Caki2 (cell line): ENCODE results near the gene NHLRC1. TPM values are rescaled to one million over a fixed set of nuclear protein-coding genes. Genes with fewer than 3 reads are reported as not detected.

Experiments used
- DNase-seq: peaks from one replicate; pipeline ENCODE4 v3.0.0-alpha.2; 2015; ENCODE audit warnings: low read depth
- in situ Hi-C: cut with HindIII; loops from 2 replicates; pipeline ENCODE4 v1.10.0; 2016; ENCODE audit warnings: low sequenced_read_pairs, low pct_unique_long_range_greater_than_20kb, mixed read lengths
- total RNA-seq: library from RNA; depleted of rRNA; stranded (reverse); fragments of >200 nt; shearing (Covaris generic); gene quantifications from 2 replicates; pipeline ENCODE4 v1.2.3, GENCODE V29; 2014; ENCODE audit warnings: low replicate concordance; rRNA removed

NHLRC1 gene
- total RNA-seq, 1 experiment from 2014 or later, result 2.5 TPM

DNA sequence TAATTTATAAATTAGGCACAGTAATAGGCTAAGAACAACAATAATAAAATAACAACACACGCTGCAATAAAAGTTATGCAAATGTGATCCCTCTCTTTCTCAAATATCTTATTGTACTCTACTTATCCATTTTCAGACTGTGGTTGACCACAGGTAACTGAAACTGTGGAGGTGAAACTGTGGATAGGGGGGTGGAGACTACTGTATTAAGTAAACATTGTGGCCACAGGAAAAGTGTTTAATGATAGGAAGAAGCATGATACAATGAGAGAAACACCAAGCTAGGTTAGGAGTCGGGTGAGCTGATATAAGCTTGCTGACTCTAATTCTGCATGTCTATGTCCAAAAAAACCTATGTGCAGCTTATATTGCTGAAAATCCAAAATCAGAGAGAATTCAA is 23.0 kb downstream of the NHLRC1 start:
- in situ Hi-C loops, result no loop called here
- DNase-seq, result no peak

DNA sequence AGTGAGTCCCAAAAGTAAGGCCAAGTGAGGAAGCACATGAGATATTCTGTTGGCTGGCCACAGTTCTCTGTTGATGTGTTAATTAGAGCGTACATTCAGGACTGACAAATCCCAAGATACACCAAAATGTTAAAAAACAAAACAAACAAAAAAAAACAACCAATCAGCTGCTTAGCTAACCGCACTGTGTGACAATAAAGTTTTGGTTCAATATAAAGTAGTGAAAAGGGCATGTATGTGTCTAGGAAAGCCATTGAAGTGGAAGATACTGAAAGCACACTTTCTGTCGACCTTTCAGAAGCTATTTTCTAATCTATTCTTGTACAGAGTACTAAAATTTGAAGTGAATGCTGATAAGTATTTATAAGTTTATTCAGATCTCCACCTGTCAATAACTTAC is 26.1 kb downstream of the NHLRC1 start:
- DNase-seq, result no peak
- in situ Hi-C loops, result no loop called here

DNA sequence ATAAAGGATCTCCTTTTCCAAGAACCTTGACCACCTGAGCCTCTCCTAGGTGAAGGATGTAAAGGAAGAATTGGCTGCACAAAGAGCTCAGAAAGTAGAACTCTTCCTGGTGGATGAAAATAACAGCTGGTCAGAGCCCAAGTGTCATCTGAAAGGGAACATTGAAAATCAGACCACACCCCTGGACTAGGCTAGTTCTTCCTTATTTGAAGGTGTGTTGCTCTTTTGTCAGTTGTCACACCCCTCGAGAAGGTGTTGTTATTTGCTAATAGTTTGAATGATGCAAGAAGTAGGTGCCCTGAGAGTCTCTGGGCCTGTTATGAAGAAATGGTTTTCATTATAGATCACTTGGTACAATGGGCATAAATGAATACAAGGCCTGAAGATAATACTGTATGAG is 31.1 kb downstream of the NHLRC1 start:
- in situ Hi-C loops, result no loop called here
- no peak for DNase-seq

DNA sequence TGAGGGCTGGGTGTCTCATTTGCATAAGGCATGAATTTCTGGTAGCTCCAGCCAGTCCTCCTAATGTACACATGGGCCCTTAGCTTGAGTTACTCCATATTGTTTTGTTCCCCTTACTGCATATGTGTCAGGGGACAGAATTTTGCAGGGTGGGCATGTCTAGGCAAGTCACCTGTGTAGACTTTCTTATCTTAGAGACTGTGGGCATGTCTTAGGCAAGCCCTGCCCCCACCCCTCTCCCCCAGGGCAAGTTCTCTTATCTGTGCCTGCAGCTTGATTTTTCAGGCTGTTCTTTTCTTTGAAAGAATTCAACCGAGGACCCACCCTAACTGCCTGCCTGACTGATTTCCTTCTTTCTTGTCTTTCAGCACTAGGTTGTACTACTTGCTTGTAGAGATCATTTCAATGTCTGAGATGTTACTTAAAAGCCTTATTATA is 32.1 kb downstream of the NHLRC1 start:
- no peak for DNase-seq
- in situ Hi-C loops, result no loop called here

DNA sequence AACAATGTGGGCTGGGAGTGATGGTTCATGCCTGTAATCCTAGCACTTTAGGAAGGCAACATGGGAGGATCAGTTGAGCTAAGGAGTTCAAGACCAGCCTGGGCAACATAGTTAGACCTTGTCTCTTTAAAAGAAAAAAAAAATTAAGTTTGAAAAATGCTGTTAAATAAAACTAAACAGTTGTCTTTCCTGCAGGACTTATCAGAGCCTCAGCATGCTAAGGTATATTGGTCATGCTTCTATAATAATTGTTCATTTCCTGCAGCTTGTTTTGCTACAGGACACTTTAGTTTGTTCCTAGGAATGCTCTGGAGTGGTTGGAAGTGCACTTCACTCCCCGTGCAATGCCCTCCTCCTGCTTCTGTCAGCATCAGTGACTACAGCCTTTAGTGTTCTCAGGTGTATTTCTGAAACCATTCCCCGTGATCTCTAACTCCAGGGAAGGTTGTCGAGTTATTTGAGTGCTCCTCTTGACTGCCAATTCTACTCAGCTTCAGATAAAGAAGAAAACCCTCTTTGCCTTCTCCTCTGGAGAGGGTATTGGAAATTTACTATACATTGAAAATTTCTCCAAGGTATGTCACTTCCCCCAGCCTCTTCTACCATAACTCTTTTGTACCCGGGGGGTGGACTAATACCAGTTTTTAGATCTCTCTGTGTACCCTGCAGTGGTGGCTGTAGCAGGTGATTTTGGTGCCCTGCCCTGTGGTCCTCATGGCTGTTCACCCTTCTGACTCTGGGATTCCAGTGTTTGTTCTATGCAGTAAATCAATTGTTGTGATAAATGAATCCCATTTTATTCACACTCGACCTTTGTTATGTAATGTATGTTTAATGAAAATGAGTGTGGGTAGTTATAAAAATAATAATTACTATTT is 33.8 kb downstream of the NHLRC1 start:
- in situ Hi-C loops, result no loop called here
- DNase-seq, result no peak

DNA sequence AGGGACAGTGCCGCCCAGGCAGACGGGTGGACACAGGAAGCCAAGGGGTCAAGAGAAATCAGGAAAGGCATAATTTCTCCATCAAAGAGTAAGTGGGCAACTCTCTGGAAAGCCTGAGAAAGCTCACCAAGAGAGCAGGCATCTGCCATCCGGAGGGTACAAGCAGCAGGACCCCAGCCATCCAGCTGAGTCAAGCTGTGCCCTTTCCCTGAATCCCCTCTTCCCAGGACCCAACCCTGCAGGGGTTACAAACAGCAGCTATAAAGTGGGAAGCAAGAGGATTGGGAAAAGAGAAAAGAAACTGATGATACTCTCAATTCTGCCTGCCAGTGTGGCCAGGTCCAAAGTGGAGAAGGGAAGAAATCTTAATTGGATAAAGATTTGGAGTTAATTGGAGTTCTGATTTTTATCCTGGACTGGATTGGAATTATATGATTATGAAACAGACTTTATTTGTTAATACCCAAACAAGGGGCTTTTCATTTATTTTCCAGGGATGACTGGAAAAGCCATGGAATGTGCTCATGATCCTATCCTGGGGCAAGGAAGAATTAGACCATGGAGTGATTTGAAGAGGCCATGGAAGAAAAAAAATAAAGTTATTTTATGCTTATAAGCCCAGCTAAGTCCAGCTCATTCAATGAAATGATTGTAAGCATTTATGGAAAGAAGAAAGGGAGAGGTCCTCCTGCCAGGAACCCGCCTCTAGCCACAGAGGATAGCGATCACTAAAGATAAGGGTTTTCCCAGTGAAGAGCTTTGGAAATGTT is 34.9 kb downstream of the NHLRC1 start:
- no peak for DNase-seq
- in situ Hi-C loops, result no loop called here

DNA sequence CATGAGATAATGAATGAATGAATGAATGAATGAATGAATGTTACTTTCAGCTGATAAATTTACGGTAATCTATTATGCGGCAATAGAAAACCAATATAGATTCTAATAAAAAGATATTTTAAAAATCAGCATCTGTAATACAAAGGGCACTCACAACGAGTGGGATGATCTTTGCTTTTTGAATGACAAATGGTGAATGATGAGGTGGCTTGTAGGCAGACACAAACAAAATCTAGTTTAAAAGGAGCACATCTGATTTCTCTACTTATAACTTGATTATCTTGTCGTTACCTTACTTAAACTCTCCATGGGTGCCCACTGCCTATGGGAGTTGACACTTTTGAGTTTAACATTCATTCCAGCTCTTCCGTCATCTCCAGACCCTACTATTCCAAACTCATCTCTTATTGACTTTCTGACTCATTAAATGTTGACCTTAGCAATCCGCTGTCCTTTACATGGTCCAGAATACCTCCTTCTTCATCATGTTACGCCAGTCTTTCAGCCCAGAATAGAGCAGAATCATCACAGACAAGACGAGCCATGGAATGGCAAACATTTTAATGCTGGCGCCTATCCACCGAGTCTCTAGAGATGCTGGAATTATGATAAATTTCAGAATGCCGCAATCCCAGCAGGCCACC is 41.3 kb downstream of the NHLRC1 start:
- in situ Hi-C loops, result no loop called here
- DNase-seq, result no peak

DNA sequence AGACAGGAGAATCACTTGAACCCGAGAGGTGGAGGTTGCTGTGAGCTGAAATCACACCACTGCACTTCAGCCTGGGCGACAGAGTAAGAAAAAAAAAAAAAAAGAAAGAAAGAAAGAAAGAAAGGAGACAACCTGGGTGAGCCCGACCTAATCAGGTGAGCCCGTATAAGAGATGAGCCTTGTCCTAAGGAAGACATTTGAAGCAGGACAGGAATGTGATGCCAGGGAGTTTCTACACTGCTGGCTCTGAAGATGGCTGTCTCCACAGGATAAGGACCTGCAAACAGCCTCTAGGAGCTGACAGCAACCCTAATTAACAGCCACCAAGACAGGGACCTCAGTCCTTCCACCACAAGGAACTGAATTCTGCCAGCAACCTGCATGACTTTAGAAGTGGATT is 41.9 kb downstream of the NHLRC1 start:
- in situ Hi-C loops, result no loop called here

DNA sequence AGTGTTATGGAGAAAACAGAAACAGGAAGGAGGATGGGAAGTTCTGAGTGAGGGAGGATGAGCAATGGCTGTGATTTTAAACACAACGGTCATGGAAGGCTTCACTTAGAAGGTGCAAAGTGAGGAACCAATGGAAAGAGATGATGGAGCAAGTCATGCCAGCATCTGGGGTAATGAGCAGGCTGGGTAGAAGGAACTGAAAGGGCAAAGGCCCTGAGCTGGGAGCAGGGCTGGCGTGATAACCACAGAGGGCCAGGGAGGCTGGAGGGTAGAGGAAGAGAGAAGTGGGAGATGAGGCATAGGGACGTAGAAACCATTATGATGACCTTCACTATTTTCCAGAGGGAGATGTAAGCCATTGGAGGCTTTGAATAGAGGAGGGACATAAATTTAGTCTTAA is 43.6 kb downstream of the NHLRC1 start:
- in situ Hi-C loops, result no loop called here
- no peak for DNase-seq

More for the DNA sequence above, 41.9 kb downstream of the NHLRC1 start:
- DNase-seq, result no peak

DNA sequence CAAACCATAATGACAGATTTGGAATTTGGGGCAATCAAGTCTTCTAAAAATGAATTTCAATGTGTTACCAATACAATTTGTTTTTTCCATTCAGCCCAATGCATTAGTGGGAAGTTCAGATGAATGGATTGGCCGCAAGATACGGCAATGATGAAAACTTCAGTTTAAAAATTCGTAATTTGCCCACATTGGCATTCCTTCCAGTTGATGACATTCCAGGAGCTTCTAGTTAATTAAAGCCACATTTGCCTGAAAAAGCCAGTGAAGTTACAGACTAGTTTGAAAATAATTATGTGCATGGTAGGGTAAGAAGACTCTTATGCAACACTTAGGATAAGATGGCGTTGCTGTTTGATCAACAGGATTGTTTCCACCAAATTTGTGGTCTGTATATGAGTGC is 46.2 kb downstream of the NHLRC1 start:
- in situ Hi-C loops, result no loop called here
- no peak for DNase-seq

DNA sequence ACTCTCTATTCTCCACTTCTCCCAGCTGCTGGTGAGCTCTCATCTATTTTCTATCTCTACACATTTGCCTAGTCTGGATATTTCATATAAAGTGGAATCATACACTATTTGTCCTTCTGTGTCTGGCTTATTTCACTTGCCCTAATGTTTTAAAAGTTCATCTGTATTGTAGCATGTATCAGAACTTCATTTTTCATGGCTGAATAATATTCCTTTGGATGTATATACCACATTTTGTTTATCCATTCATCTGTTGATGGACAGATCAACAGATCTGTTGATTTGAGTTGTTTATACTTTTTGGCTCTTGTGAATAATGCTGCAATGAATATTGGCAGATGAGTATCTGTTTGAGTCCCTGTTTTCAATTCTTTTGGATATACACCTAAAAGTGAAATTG is 49.6 kb downstream of the NHLRC1 start:
- in situ Hi-C loops, result no loop called here
- DNase-seq, result no peak

DNA sequence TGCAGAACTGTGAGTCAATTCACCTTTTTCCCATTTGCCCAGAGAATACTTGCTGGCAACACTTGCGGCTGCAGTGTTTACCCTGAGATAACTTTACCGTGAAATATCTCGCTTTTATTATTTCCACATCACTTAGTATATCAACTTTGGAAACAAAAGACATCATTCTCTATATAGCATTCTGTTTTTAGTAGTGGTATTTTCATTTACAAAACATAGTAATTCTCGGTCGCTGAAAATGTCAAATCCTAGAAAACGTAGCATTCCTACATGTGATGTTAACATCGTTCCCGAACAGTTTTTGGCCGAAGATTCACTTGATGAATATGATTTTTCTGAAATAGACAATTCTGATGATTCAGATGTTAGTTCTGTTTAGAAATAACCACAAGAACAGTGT is 52.0 kb downstream of the NHLRC1 start:
- in situ Hi-C loops, result no loop called here
- DNase-seq, result no peak

Other genes with a start within 250 kb of the NHLRC1 start
- 23.7 and 26.4 TPM in 2 replicates for gene KIF13A, start 135.0 kb downstream of the NHLRC1 start, total RNA-seq
- gene TPMT, start 32.4 kb upstream of the NHLRC1 start, total RNA-seq, result 11.7 and 14.0 TPM in 2 replicates
- gene KDM1B, start 32.7 kb upstream of the NHLRC1 start, total RNA-seq, result 10.1 and 11.6 TPM in 2 replicates
- gene DEK, start 141.9 kb upstream of the NHLRC1 start, total RNA-seq, result 153 and 164 TPM in 2 replicates